ENCODE data around the gene JAM3.

The JAM3 gene

DNA sequence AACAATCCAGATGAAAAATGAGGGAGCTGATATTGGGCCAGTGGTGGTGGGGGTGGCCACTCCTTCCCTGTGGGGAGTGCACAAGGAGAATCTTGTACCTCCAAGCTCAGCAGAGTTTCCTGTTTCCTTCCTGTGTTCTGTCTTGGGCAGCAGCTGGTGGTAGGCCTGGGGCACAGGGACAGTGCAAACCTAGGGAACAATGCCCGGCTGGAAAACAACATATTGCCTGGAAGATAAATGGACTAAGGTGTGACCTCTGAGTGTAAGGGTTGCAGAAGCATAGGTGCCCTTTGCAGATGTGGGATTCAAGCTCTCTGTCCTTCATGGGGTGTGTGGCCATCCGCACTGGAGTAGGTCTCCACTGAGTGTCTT, 5.8 kb upstream of the JAM3 start:
- no peak for DNase-seq (ENCODE audit: low read depth, low spot score)
- no peaks in the 10 kb centered on the region for H3K36me3 ChIP-seq (ENCODE audit: control insufficient read depth, insufficient read depth, low read length)
- no CpG with 5 or more reads among the region's 2 CpGs for WGBS (ENCODE audit: insufficient coverage, insufficient read length)
- H3K27ac ChIP-seq (ENCODE audit: low read length) = no peak overlapping the region
- no peaks in the 10 kb centered on the region for H3K27me3 ChIP-seq (ENCODE audit: control insufficient read depth, insufficient read depth, low read length)
- no peak overlapping the region for H3K4me3 ChIP-seq (ENCODE audit: low read length)
- H3K4me1 ChIP-seq (ENCODE audit: control insufficient read depth, insufficient read depth, low read length) = peaks cover 2% of the 10 kb centered on the region; the same call in 1 of the 2 replicates
- H3K9me3 ChIP-seq (ENCODE audit: control insufficient read depth, insufficient read depth, low read length) = no peaks in the 10 kb centered on the region

- Histone ChIP-seq H3K36me3 (ENCODE audit: control insufficient read depth, insufficient read depth, low read length) (no peaks in the 10 kb centered on the region), H3K27me3 (ENCODE audit: control insufficient read depth, insufficient read depth, low read length) (no peaks in the 10 kb centered on the region), H3K4me3 (ENCODE audit: low read length) (no peak overlapping the region), H3K27ac (ENCODE audit: low read length) (no peak overlapping the region), H3K9me3 (ENCODE audit: control insufficient read depth, insufficient read depth, low read length) (no peaks in the 10 kb centered on the region), H3K4me1 (ENCODE audit: control insufficient read depth, insufficient read depth, low read length) (peaks cover 2% of the 10 kb centered on the region; the same call in 1 of the 2 replicates)
- DNase-seq (ENCODE audit: low read depth, low spot score) = no peak
- WGBS (ENCODE audit: insufficient coverage, insufficient read length) = no CpG with 5 or more reads among the region's 12 CpGs
Measured at GRCh38 chr11:134063991-134064747, 4.7 kb upstream of the JAM3 start.

GRCh38 chr11:134065381-134065780, 3.5 kb upstream of the JAM3 start:
- Histone ChIP-seq H3K4me1 (ENCODE audit: control insufficient read depth, insufficient read depth, low read length) (peaks cover 3% of the 10 kb centered on the region; the same call in 1 of the 2 replicates), H3K4me3 (ENCODE audit: low read length) (no peak overlapping the region), H3K27ac (ENCODE audit: low read length) (no peak overlapping the region), H3K27me3 (ENCODE audit: control insufficient read depth, insufficient read depth, low read length) (no peaks in the 10 kb centered on the region), H3K9me3 (ENCODE audit: control insufficient read depth, insufficient read depth, low read length) (no peaks in the 10 kb centered on the region), H3K36me3 (ENCODE audit: control insufficient read depth, insufficient read depth, low read length) (no peaks in the 10 kb centered on the region)
- WGBS (ENCODE audit: insufficient coverage, insufficient read length) = no CpG with 5 or more reads among the region's 3 CpGs
- no peak for DNase-seq (ENCODE audit: low read depth, low spot score)

DNA sequence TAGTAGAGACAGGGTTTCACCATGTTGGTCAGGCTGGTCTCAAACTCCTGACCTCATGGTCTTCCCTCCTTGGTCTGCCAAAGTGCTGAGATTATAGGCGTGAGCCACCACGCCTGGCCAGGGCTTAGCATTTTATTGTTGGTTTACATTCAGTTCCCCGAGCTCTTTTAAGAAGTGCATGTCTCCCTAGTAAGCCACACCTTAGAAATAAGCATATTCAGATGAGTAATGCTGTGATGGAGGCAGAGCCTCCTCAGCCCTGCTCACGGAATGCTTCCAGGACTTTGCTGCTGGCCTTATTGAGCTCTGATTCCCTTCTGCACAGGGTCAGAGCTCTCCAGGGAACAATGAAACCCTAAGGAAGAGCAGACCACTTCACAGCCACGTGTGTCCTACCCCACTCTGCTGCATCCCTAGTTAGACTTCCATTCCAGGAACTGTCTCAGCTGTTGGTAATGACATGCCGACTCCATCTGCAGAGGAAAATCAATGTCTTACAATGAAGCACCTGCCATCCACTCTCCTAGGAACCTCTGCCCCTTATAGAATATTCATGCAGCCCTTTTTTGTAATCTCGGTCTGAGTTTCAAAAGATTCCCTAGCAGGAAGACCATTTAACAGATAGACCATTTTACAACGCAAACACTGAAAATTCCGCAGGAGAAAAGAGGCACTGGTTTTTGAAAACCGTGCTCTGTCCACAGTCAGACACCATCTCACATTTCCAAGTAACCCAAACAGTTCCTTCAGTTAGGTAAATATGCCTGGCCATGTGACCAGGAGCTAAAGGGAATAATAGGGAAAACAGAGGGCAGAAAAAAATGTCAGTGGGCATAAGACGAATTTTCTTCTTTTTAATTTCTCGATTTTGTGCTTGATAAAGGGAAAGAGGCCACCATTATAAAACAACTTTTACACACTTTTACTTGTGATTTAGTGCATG, 1.7 kb upstream of the JAM3 start:
- H3K9me3 ChIP-seq (ENCODE audit: control insufficient read depth, insufficient read depth, low read length) = no peaks in the 10 kb centered on the region
- H3K4me3 ChIP-seq (ENCODE audit: low read length) = no peak overlapping the region
- no CpG with 5 or more reads among the region's 12 CpGs for WGBS (ENCODE audit: insufficient coverage, insufficient read length)
- no peak for DNase-seq (ENCODE audit: low read depth, low spot score)
- H3K27ac ChIP-seq (ENCODE audit: low read length) = no peak overlapping the region
- no peaks in the 10 kb centered on the region for H3K36me3 ChIP-seq (ENCODE audit: control insufficient read depth, insufficient read depth, low read length)
- peaks cover 3% of the 10 kb centered on the region; the same call in 1 of the 2 replicates for H3K4me1 ChIP-seq (ENCODE audit: control insufficient read depth, insufficient read depth, low read length)
- H3K27me3 ChIP-seq (ENCODE audit: control insufficient read depth, insufficient read depth, low read length) = no peaks in the 10 kb centered on the region

GRCh38 chr11:134069426-134070341, 812 bp downstream of the JAM3 start:
- H3K4me3 ChIP-seq (ENCODE audit: low read length) = peak overlapping the region; percentile 98
- no peaks in the 10 kb centered on the region for H3K36me3 ChIP-seq (ENCODE audit: control insufficient read depth, insufficient read depth, low read length)
- no peak overlapping the region for H3K27ac ChIP-seq (ENCODE audit: low read length)
- WGBS (ENCODE audit: insufficient coverage, insufficient read length) = no CpG with 5 or more reads among the region's 41 CpGs
- no peaks in the 10 kb centered on the region for H3K27me3 ChIP-seq (ENCODE audit: control insufficient read depth, insufficient read depth, low read length)
- no peaks in the 10 kb centered on the region for H3K9me3 ChIP-seq (ENCODE audit: control insufficient read depth, insufficient read depth, low read length)
- no peak for DNase-seq (ENCODE audit: low read depth, low spot score)
- peaks cover 3% of the 10 kb centered on the region; the same call in 1 of the 2 replicates for H3K4me1 ChIP-seq (ENCODE audit: control insufficient read depth, insufficient read depth, low read length)

GRCh38 chr11:134070342-134070845, 1.5 kb downstream of the JAM3 start:
- no CpG with 5 or more reads among the region's 6 CpGs for WGBS (ENCODE audit: insufficient coverage, insufficient read length)
- Histone ChIP-seq H3K27ac (ENCODE audit: low read length) (no peak overlapping the region), H3K27me3 (ENCODE audit: control insufficient read depth, insufficient read depth, low read length) (no peaks in the 10 kb centered on the region), H3K36me3 (ENCODE audit: control insufficient read depth, insufficient read depth, low read length) (no peaks in the 10 kb centered on the region), H3K4me1 (ENCODE audit: control insufficient read depth, insufficient read depth, low read length) (peaks cover 3% of the 10 kb centered on the region; the same call in 1 of the 2 replicates), H3K4me3 (ENCODE audit: low read length) (no peak overlapping the region), H3K9me3 (ENCODE audit: control insufficient read depth, insufficient read depth, low read length) (no peaks in the 10 kb centered on the region)
- no peak for DNase-seq (ENCODE audit: low read depth, low spot score)

DNA sequence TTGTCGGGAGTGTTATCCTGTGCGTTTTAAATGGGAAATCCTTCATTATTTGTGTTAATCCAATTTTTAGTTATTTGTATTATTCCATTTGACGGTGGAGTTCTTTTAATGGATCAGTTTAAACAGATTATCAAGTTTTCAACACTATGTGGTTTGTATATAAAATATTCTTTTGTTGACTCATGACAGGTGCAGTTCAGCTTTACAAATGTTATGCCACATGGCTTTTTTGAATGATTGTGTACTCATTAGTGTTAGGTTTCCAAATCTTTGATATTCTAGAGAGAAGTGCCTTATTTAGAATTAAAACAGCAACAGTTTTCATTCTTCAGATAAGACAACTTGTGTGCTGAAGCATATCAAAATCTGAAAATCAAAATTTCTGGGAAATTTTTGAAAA, 2.4 kb downstream of the JAM3 start:
- Histone ChIP-seq H3K36me3 (ENCODE audit: control insufficient read depth, insufficient read depth, low read length) (no peaks in the 10 kb centered on the region), H3K4me1 (ENCODE audit: control insufficient read depth, insufficient read depth, low read length) (peaks cover 3% of the 10 kb centered on the region; the same call in 1 of the 2 replicates), H3K27ac (ENCODE audit: low read length) (no peak overlapping the region), H3K27me3 (ENCODE audit: control insufficient read depth, insufficient read depth, low read length) (no peaks in the 10 kb centered on the region), H3K4me3 (ENCODE audit: low read length) (no peak overlapping the region), H3K9me3 (ENCODE audit: control insufficient read depth, insufficient read depth, low read length) (no peaks in the 10 kb centered on the region)
- no CpG with 5 or more reads among the region's 3 CpGs for WGBS (ENCODE audit: insufficient coverage, insufficient read length)
- DNase-seq (ENCODE audit: low read depth, low spot score) = no peak

DNA sequence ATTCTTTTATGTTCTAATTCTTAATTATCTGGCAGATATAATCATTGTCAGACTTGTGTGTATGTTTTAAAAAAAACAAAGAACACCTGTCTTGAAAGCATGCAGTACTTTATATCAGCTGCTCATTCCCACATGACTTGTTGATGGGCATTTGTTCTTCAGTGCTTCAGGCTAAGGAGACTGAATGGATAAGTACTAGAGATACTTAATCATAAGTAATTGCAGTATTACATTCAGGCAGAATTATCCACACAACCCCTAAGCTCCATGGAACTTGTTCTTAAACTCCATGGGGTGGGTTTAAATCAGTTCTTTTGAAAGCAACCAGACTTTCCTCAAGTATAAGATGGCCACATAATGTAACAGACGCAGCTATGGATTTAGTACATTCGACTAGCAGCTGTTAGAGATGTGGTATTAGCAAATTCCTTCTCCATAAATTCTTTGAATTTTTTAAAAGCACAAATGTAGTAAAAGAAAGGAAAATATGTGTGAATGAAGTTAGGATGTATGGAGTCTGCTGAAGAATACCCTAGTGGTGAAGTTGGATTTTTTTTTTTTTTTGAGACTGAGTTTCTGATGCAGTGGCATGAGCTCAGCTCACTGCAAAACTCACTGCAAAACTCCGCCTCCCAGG, 3.0 kb downstream of the JAM3 start:
- DNase-seq (ENCODE audit: low read depth, low spot score) = no peak
- WGBS (ENCODE audit: insufficient coverage, insufficient read length) = no CpG with 5 or more reads among the region's 3 CpGs
- Histone ChIP-seq H3K36me3 (ENCODE audit: control insufficient read depth, insufficient read depth, low read length) (no peaks in the 10 kb centered on the region), H3K9me3 (ENCODE audit: control insufficient read depth, insufficient read depth, low read length) (no peaks in the 10 kb centered on the region), H3K27me3 (ENCODE audit: control insufficient read depth, insufficient read depth, low read length) (no peaks in the 10 kb centered on the region), H3K4me3 (ENCODE audit: low read length) (no peak overlapping the region), H3K27ac (ENCODE audit: low read length) (no peak overlapping the region), H3K4me1 (ENCODE audit: control insufficient read depth, insufficient read depth, low read length) (peaks cover 3% of the 10 kb centered on the region; the same call in 1 of the 2 replicates)

GRCh38 chr11:134072844-134073243, 4.0 kb downstream of the JAM3 start:
- Histone ChIP-seq H3K4me3 (ENCODE audit: low read length) (no peak overlapping the region), H3K27ac (ENCODE audit: low read length) (no peak overlapping the region), H3K9me3 (ENCODE audit: control insufficient read depth, insufficient read depth, low read length) (no peaks in the 10 kb centered on the region), H3K4me1 (ENCODE audit: control insufficient read depth, insufficient read depth, low read length) (0 out of 2 replicates have a peak, but pooled peaks cover 1% of the 10 kb centered on the region), H3K27me3 (ENCODE audit: control insufficient read depth, insufficient read depth, low read length) (no peaks in the 10 kb centered on the region), H3K36me3 (ENCODE audit: control insufficient read depth, insufficient read depth, low read length) (no peaks in the 10 kb centered on the region)
- no CpG with 5 or more reads among the region's 4 CpGs for WGBS (ENCODE audit: insufficient coverage, insufficient read length)
- no peak for DNase-seq (ENCODE audit: low read depth, low spot score)
